Trophoblast cell (in vitro differentiated cells and primary cell): ENCODE data around the gene RC3H2.

Experiments used
- DNase-seq, 2 donors: peaks; one replicate each; pipeline ENCODE4 v3.0.0-alpha.2; 2016
- H2AFZ ChIP-seq: 2 replicates; pipeline ENCODE4 v1.6.1; 2013; ENCODE audit warnings: low read length, moderate library complexity, mild to moderate bottlenecking; ENCODE audit not compliant: insufficient read depth, poor library complexity
- H2AK5ac ChIP-seq: 2 replicates; pipeline ENCODE4 v1.6.1; 2013; ENCODE audit warnings: mild to moderate bottlenecking, low read length
- H2BK120ac ChIP-seq: 2 replicates; pipeline ENCODE4 v1.6.1; 2013; ENCODE audit warnings: low read length, mild to moderate bottlenecking, moderate library complexity; ENCODE audit not compliant: insufficient read depth, poor library complexity
- H2BK12ac ChIP-seq: 2 replicates; pipeline ENCODE4 v1.6.1; 2013; ENCODE audit warnings: mild to moderate bottlenecking, low read length, moderate library complexity
- H2BK5ac ChIP-seq: 2 replicates; pipeline ENCODE4 v1.6.1; 2013; ENCODE audit warnings: low read length, low read depth, moderate library complexity, mild to moderate bottlenecking; ENCODE audit not compliant: poor library complexity
- H3K14ac ChIP-seq: 2 replicates; pipeline ENCODE4 v1.6.1; 2013; ENCODE audit warnings: mild to moderate bottlenecking, low read length
- H3K18ac ChIP-seq: 2 replicates; pipeline ENCODE4 v1.6.1; 2013; ENCODE audit warnings: mild to moderate bottlenecking, low read length
- H3K23ac ChIP-seq: 2 replicates; pipeline ENCODE4 v1.6.1; 2013; ENCODE audit warnings: low read length
- H3K27ac ChIP-seq: 2 replicates; pipeline ENCODE4 v1.5.1; 2013; ENCODE audit warnings: low read depth, mild to moderate bottlenecking, inconsistent platforms, low read length, moderate library complexity
- H3K27me3 ChIP-seq: 2 replicates; pipeline ENCODE4 v1.6.1; 2013; ENCODE audit warnings: inconsistent platforms, mild to moderate bottlenecking, low read length, moderate library complexity; ENCODE audit not compliant: insufficient read depth
- H3K36me3 ChIP-seq, 2 experiments: 1 replicate in 1 of 2; 2 replicates in 1 of 2; pipeline ENCODE4 v1.6.1; 2013; ENCODE audit warnings: low read length in 2 of 2, mild to moderate bottlenecking in 2 of 2, moderate library complexity in 1 of 2; ENCODE audit not compliant: insufficient read depth in 2 of 2, control insufficient read depth in 1 of 2
- H3K4ac ChIP-seq: 2 replicates; pipeline ENCODE4 v1.6.1; 2013; ENCODE audit warnings: low read depth, mild to moderate bottlenecking, low read length, moderate library complexity
- H3K4me1 ChIP-seq, 2 experiments: 1 replicate in 1 of 2; 2 replicates in 1 of 2; pipeline ENCODE4 v1.6.1; 2013; ENCODE audit warnings: low read length in 2 of 2, mild to moderate bottlenecking in 2 of 2, moderate library complexity in 1 of 2; ENCODE audit not compliant: insufficient read depth in 2 of 2, control insufficient read depth in 1 of 2
- H3K4me2 ChIP-seq: 2 replicates; pipeline ENCODE4 v1.6.1; 2013; ENCODE audit warnings: inconsistent platforms, mild to moderate bottlenecking, low read length, moderate library complexity
- H3K4me3 ChIP-seq: 2 replicates; pipeline ENCODE4 v1.5.1; 2013; ENCODE audit warnings: mild to moderate bottlenecking, low read depth, low read length, inconsistent platforms
- H3K79me1 ChIP-seq: one replicate; pipeline ENCODE4 v1.6.1; 2013; ENCODE audit warnings: low read length
- H3K79me2 ChIP-seq: 2 replicates; pipeline ENCODE4 v1.6.1; 2013; ENCODE audit warnings: low read length, mild to moderate bottlenecking; ENCODE audit not compliant: control insufficient read depth, insufficient read depth, poor library complexity
- H3K9ac ChIP-seq: 2 replicates; pipeline ENCODE4 v1.6.1; 2013; ENCODE audit warnings: mild to moderate bottlenecking, low read length
- H3K9me3 ChIP-seq: 2 replicates; pipeline ENCODE4 v1.6.1; 2013; ENCODE audit warnings: low read depth, mild to moderate bottlenecking, control low read depth, inconsistent platforms, low read length; ENCODE audit not compliant: insufficient read depth
- H4K12ac ChIP-seq: 2 replicates; pipeline ENCODE4 v1.6.1; 2013; ENCODE audit warnings: low read depth, mild to moderate bottlenecking, low read length, moderate library complexity
- H4K8ac ChIP-seq: 2 replicates; pipeline ENCODE4 v1.6.1; 2013; ENCODE audit warnings: low read depth, mild to moderate bottlenecking, low read length, moderate library complexity
- H4K91ac ChIP-seq: one replicate; pipeline ENCODE4 v1.6.1; 2013; ENCODE audit warnings: low read depth, mild to moderate bottlenecking, low read length, moderate library complexity
- WGBS: extraction: QIAGEN DNeasy Blood & Tissue Kit; methylation state at CpG from one replicate; pipeline ENCODE4 v1.1.7; 2013; ENCODE audit warnings: missing lambda C conversion rate; ENCODE audit not compliant: insufficient read length, insufficient coverage; ENCODE audit errors: extremely low coverage; 5-methylcytosine and 5-hydroxymethylcytosine counted together

RC3H2 gene

DNA sequence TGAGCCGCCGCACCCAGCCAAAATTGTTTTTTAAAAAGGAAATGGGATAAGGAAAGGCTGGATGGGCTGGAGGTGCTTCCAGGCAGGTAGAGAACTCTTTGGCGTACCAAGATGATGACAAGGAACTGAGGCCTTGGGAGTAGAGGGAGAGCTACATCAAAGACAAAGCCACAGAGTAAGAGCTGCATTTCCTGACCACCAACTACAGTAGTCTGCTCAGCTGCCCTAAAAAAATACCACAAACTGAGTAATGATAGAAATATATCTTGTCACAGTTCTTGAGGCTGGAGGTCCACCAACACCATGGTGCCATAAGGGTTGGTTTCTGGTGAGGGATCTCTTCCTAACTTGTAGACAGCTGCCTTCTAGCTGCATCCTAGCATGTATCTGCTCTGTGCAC, 97.0 kb downstream of the RC3H2 start:
- H3K36me3 ChIP-seq = no peaks in the 10 kb centered on the region
- no peak overlapping the region for H2AFZ ChIP-seq
- WGBS = no CpG with 5 or more reads among the region's 3 CpGs

GRCh38 chr9:122807271-122807900, 97.8 kb downstream of the RC3H2 start:
- no CpG with 5 or more reads among the region's 1 CpG for WGBS
- H2BK12ac ChIP-seq = no peak overlapping the region
- no peaks in the 10 kb centered on the region for H3K79me2 ChIP-seq
- no peaks in the 10 kb centered on the region for H3K27me3 ChIP-seq
- no peaks in the 10 kb centered on the region for H3K36me3 ChIP-seq
- H3K9me3 ChIP-seq = peaks cover 16% of the 10 kb centered on the region
- peaks cover 7 to 10% of the 10 kb centered on the region in 2 experiments for H3K4me1 ChIP-seq
- no peak overlapping the region for H2BK5ac ChIP-seq
- no peak overlapping the region for H2AK5ac ChIP-seq
- H2AFZ ChIP-seq = no peak overlapping the region
- peak; percentile 71 to 82 for DNase-seq
- H3K4ac ChIP-seq = no peak overlapping the region
- no peak overlapping the region for H3K27ac ChIP-seq
- H3K4me3 ChIP-seq = no peak overlapping the region
- H3K79me1 ChIP-seq = no peaks in the 10 kb centered on the region
- no peak overlapping the region for H4K12ac ChIP-seq
- no peak overlapping the region for H4K8ac ChIP-seq
- H2BK120ac ChIP-seq = no peak overlapping the region
- H3K23ac ChIP-seq = no peak overlapping the region
- no peak overlapping the region for H3K14ac ChIP-seq
- H3K18ac ChIP-seq = no peak overlapping the region
- no peak overlapping the region for H3K9ac ChIP-seq
- H4K91ac ChIP-seq = no peak overlapping the region
- no peak overlapping the region for H3K4me2 ChIP-seq

More for the DNA sequence above, 97.0 kb downstream of the RC3H2 start:
- no peak overlapping the region for H3K23ac ChIP-seq
- no peak overlapping the region for H2BK120ac ChIP-seq
- no peak overlapping the region for H4K91ac ChIP-seq
- peaks cover 10% of the 10 kb centered on the region for H3K9me3 ChIP-seq
- no peak overlapping the region for H4K8ac ChIP-seq
- no peak overlapping the region for H2BK12ac ChIP-seq
- DNase-seq = no peak
- no peak overlapping the region for H3K4me2 ChIP-seq
- H3K14ac ChIP-seq = no peak overlapping the region
- H3K27ac ChIP-seq = no peak overlapping the region
- no peak overlapping the region for H3K4ac ChIP-seq
- H3K27me3 ChIP-seq = no peaks in the 10 kb centered on the region
- no peak overlapping the region for H3K4me3 ChIP-seq
- H3K18ac ChIP-seq = no peak overlapping the region
- no peak overlapping the region for H2BK5ac ChIP-seq
- H3K9ac ChIP-seq = no peak overlapping the region
- no peak overlapping the region for H4K12ac ChIP-seq
- no peaks in the 10 kb centered on the region for H3K79me2 ChIP-seq
- H3K79me1 ChIP-seq = no peaks in the 10 kb centered on the region
- no peak overlapping the region for H2AK5ac ChIP-seq
- H3K4me1 ChIP-seq = peaks cover 7 to 9% of the 10 kb centered on the region in 2 experiments

DNA sequence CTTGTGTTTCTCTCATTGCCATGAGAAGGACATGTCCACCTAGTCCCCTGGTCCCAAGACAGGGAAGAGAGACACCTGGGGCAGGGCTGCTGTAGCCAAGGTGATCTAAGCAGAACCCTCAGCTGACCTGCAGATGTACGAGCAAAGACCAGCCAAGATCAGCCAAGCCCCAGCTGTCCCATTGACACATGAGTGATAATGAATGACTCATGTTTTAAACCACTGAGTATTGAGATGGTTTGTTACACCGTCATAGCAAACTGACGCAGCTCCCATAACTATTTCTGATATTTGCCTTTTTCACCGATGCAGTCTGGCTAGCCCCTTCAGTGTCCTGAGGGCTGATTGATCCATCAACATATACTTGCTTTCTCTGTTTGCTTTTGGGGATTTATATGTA, 98.5 kb downstream of the RC3H2 start:
- Histone ChIP-seq H3K79me2 (no peaks in the 10 kb centered on the region), H3K4me1 (peaks cover 7 to 10% of the 10 kb centered on the region in 2 experiments), H2BK5ac (no peak overlapping the region), H3K36me3 (no peaks in the 10 kb centered on the region), H3K4me3 (no peak overlapping the region), H3K79me1 (no peaks in the 10 kb centered on the region), H3K27ac (no peak overlapping the region), H4K12ac (no peak overlapping the region), H3K9me3 (peaks cover 19% of the 10 kb centered on the region), H3K18ac (no peak overlapping the region), H2BK120ac (no peak overlapping the region), H3K9ac (no peak overlapping the region), H3K27me3 (no peaks in the 10 kb centered on the region), H2BK12ac (no peak overlapping the region), H4K8ac (no peak overlapping the region), H3K4me2 (no peak overlapping the region), H4K91ac (no peak overlapping the region), H2AK5ac (no peak overlapping the region), H3K23ac (no peak overlapping the region), H2AFZ (no peak overlapping the region), H3K14ac (no peak overlapping the region), H3K4ac (no peak overlapping the region)
- peak; percentile 71 to 77 for DNase-seq
- WGBS = no CpG with 5 or more reads among the region's 4 CpGs

DNA sequence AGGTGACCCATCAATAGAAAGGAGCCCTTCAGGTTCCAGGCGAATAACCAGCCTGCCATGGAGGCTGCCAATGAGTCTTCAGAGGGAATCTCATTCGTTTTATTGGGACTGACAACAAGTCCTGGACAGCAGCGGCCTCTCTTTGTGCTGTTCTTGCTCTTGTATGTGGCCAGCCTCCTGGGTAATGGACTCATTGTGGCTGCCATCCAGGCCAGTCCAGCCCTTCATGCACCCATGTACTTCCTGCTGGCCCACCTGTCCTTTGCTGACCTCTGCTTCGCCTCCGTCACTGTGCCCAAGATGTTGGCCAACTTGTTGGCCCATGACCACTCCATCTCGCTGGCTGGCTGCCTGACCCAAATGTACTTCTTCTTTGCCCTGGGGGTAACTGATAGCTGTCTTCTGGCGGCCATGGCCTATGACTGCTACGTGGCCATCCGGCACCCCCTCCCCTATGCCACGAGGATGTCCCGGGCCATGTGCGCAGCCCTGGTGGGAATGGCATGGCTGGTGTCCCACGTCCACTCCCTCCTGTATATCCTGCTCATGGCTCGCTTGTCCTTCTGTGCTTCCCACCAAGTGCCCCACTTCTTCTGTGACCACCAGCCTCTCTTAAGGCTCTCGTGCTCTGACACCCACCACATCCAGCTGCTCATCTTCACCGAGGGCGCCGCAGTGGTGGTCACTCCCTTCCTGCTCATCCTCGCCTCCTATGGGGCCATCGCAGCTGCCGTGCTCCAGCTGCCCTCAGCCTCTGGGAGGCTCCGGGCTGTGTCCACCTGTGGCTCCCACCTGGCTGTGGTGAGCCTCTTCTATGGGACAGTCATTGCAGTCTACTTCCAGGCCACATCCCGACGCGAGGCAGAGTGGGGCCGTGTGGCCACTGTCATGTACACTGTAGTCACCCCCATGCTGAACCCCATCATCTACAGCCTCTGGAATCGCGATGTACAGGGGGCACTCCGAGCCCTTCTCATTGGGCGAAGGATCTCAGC, 104.8 kb downstream of the RC3H2 start, which contains the start of gene OR1K1:
OR1K1 (plus strand) TSS at position 58 of the 995 bp plus-strand sequence; CDS start at position 58, 0 bp downstream.
- Histone ChIP-seq H3K4me2 (no peak within 1 kb of the TSS), H2AK5ac (no peak within 1 kb of the TSS), H2BK12ac (no peak within 1 kb of the TSS), H3K4ac (no peak within 1 kb of the TSS), H2AFZ (no peak within 1 kb of the TSS), H3K14ac (no peak within 1 kb of the TSS), H3K9ac (peak within 1 kb of the TSS; percentile 25), H4K12ac (no peak within 1 kb of the TSS), H3K18ac (no peak within 1 kb of the TSS), H2BK5ac (no peak within 1 kb of the TSS), H3K27ac (no peak within 1 kb of the TSS), H3K27me3 (no peaks in the 10 kb centered on the region), H2BK120ac (no peak within 1 kb of the TSS), H4K91ac (no peak within 1 kb of the TSS), H3K79me2 (no peaks in the 10 kb centered on the region), H3K36me3 (no peaks in the 10 kb centered on the region), H3K9me3 (peaks cover 38% of the 10 kb centered on the region), H4K8ac (no peak within 1 kb of the TSS), H3K4me3 (peak within 1 kb of the TSS; percentile 25), H3K23ac (no peak within 1 kb of the TSS), H3K4me1 (peaks cover 0 to 2% of the 10 kb centered on the region in 2 experiments), H3K79me1 (no peaks in the 10 kb centered on the region)
- WGBS = no CpG with 5 or more reads among the region's 30 CpGs
- no peak for DNase-seq
